GM23248 (cell line): ENCODE results near the gene ABCC3. TPM values are rescaled to one million over a fixed set of nuclear protein-coding genes. Genes with fewer than 3 reads are reported as not detected.

Experiments used
- DNase-seq: peaks from one replicate; pipeline ENCODE4 v3.0.0-alpha.2; 2015
- H2AFZ ChIP-seq: fragments of 200-600 bp; sonication (generic); 2 replicates; pipeline ENCODE4 v1.6.1; 2016; ENCODE audit warnings: antibody characterized with exemption
- H3F3A ChIP-seq: fragments of 200-600 bp; sonication (generic); 2 replicates; pipeline ENCODE4 v1.6.1; 2016; ENCODE audit warnings: mild to moderate bottlenecking, antibody characterized with exemption, mixed run types; ENCODE audit not compliant: insufficient read depth
- H3K27ac ChIP-seq: fragments of 200-600 bp; sonication (generic); 2 replicates; pipeline ENCODE4 v1.5.1; 2016; ENCODE audit warnings: mild to moderate bottlenecking
- H3K27me3 ChIP-seq: fragments of 200-600 bp; sonication (generic); replicated peaks from 2 replicates; pipeline ENCODE4 v1.6.1; 2016; ENCODE audit warnings: mild to moderate bottlenecking; ENCODE audit not compliant: insufficient read depth
- H3K36me3 ChIP-seq: fragments of 200-600 bp; sonication (generic); 2 replicates; pipeline ENCODE4 v1.6.1; 2016; ENCODE audit warnings: low read depth, mild to moderate bottlenecking
- H3K4me1 ChIP-seq: fragments of 200-600 bp; sonication (generic); 2 replicates; pipeline ENCODE4 v1.6.1; 2016; ENCODE audit warnings: mild to moderate bottlenecking; ENCODE audit not compliant: insufficient read depth
- H3K4me2 ChIP-seq: fragments of 200-600 bp; sonication (generic); one replicate; pipeline ENCODE4 v1.6.1; 2016; ENCODE audit warnings: mild to moderate bottlenecking; ENCODE audit not compliant: unreplicated experiment
- H3K4me3 ChIP-seq: fragments of 200-600 bp; sonication (generic); 2 replicates; pipeline ENCODE4 v1.5.1; 2016; ENCODE audit warnings: mild to moderate bottlenecking
- H3K79me2 ChIP-seq: fragments of 200-600 bp; sonication (generic); 2 replicates; pipeline ENCODE4 v1.6.1; 2016; ENCODE audit warnings: mild to moderate bottlenecking; ENCODE audit not compliant: insufficient read depth
- H3K9ac ChIP-seq: fragments of 200-600 bp; sonication (generic); 2 replicates; pipeline ENCODE4 v1.6.1; 2016; ENCODE audit warnings: mild to moderate bottlenecking
- H3K9me2 ChIP-seq: fragments of 200-600 bp; sonication (generic); 2 replicates; pipeline ENCODE4 v1.6.1; 2016; ENCODE audit warnings: mixed run types, mild to moderate bottlenecking, moderate library complexity; ENCODE audit not compliant: insufficient read depth
- H3K9me3 ChIP-seq: fragments of 200-600 bp; sonication (generic); one replicate; pipeline ENCODE4 v1.6.1; 2017; ENCODE audit warnings: low read depth
- H4K20me1 ChIP-seq: fragments of 200-600 bp; sonication (generic); 2 replicates; pipeline ENCODE4 v1.6.0; 2016; ENCODE audit not compliant: insufficient read depth
- EZH2 ChIP-seq: fragments of 200-600 bp; sonication (generic); IDR thresholded peaks from 2 replicates; pipeline ENCODE4 v1.6.1; 2018; ENCODE audit warnings: antibody characterized with exemption, mild to moderate bottlenecking; ENCODE audit not compliant: insufficient read depth, poor library complexity, severe bottlenecking
- EZH2phosphoT487 ChIP-seq: fragments of 200-600 bp; sonication (generic); IDR thresholded peaks from 2 replicates; pipeline ENCODE4 v1.6.1; 2018; ENCODE audit warnings: antibody characterized with exemption, moderate library complexity, mild to moderate bottlenecking, low read depth; ENCODE audit not compliant: insufficient read depth
- WGBS, 2 experiments: methylation state at CpG; one replicate each; pipeline ENCODE4 v1.1.6; 2015 to 2017; ENCODE audit warnings: low lambda C conversion rate in 2 of 2, low coverage in 1 of 2; ENCODE audit errors: missing lambda C conversion rate in 2 of 2; 5-methylcytosine and 5-hydroxymethylcytosine counted together
- in situ Hi-C: fragments of 300-500 bp; cut with MboI; formaldehyde crosslinking; loops from 2 replicates; pipeline ENCODE4 v1.15.0; 2020
- polyA plus RNA-seq: library from polyadenylated mRNA; unstranded; fragments of >200 nt; fragmentation: Nextera tagmentation; extraction: Ambion mirVana; gene quantifications from 2 replicates; pipeline ENCODE4 v1.2.1, GENCODE V29; 2016
- total RNA-seq: library from RNA; depleted of rRNA; stranded (reverse); fragments of >200 nt; shearing (Covaris generic); gene quantifications from 2 replicates; pipeline ENCODE4 v1.2.3, GENCODE V29; 2014

ABCC3 gene
- total and polyA plus RNA-seq, 2 experiments from 2014 or later, result 32.0 to 38.5 TPM

DNA sequence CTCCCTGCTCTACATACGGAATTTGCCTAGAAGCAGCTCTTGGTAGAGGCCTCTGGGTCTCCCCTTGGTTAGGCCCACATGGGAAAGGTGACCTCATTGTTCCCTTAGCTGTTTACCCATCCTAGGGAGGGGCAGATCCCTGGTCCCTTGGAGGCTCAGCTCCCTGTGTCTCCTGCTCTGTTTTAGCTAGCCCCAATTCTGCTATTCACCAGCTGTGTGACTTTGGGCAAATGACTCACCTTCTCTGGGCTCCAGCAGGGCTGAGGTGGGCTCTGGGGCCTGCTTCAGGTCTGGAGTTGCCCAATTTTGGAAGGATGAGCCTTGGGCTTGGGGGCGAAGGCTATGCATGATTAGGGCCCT lies 3.9 kb downstream of the ABCC3 start:
- Histone ChIP-seq H3K9ac (peak overlapping the region; percentile 25), H3K9me2 (no peaks in the 10 kb centered on the region), H2AFZ (no peak overlapping the region), H3K36me3 (no peaks in the 10 kb centered on the region), H3K4me3 (peak overlapping the region; percentile 7; the same call in 1 of the 2 replicates), H3K27me3 (no peaks in the 10 kb centered on the region), H3K79me2 (peaks cover 38% of the 10 kb centered on the region), H3K4me2 (peak overlapping the region; percentile 68), H4K20me1 (no peaks in the 10 kb centered on the region), H3F3A (peaks cover 29% of the 10 kb centered on the region), H3K27ac (peak overlapping the region; percentile 83), H3K9me3 (no peaks in the 10 kb centered on the region), H3K4me1 (peaks cover 37% of the 10 kb centered on the region)
- in situ Hi-C loops, result no loop called here
- TF ChIP-seq EZH2, result no peak
- TF ChIP-seq EZH2phosphoT487, result no peak
- WGBS, 2 experiments, result 0 to 2% methylated on average over 2 of the region's 2 CpGs
- peak; percentile 83 for DNase-seq

DNA sequence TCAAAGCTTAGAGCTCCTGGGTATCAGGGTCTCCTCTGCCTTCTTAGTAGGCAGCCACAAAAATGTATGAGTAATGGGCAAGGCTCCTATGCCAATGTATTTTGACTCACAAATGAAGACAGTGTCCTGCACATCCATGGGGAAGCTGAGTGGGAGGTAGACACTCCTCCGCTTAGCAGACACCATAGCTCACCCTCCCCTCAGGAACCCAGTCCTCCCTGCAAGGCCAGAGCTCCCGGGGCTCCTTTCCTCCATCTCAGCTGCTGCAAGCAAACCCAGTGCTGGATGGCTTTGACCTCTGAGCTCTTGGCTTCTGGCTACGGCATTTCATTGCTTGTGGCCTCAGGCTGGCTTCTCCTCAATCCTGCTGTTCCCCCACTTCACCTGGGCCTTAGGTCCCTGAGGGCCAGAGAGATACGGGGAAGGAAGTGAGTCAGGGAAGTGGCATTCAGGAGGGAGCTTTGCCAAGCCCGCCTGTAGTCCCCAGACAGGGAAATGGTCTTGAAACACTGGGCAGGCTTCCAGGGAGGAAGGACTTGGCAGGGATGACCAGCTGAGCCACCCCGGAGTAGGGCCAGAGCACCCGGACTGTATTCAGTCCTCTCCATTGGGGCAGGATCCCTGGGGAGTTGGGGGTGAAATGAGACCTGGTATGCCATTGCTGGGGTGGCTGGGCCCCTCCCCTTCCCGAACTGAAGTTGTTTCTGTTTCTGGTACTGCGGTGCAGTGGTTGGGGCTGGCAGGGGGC lies 4.5 kb downstream of the ABCC3 start:
- no peak for TF ChIP-seq EZH2phosphoT487
- TF ChIP-seq EZH2, result no peak
- peaks cover 29% of the 10 kb centered on the region for H3F3A ChIP-seq
- no peaks in the 10 kb centered on the region for H3K9me2 ChIP-seq
- 0 to 2% methylated on average over 9 of the region's 9 CpGs for WGBS, 2 experiments
- peak overlapping the region; percentile 48 for H3K4me3 ChIP-seq
- H3K79me2 ChIP-seq, result peaks cover 41% of the 10 kb centered on the region
- no peak overlapping the region for H2AFZ ChIP-seq
- in situ Hi-C loops, result no loop called here
- H3K9ac ChIP-seq, result peak overlapping the region; percentile 32
- no peaks in the 10 kb centered on the region for H3K27me3 ChIP-seq
- peak overlapping the region; percentile 76 for H3K4me2 ChIP-seq
- DNase-seq, result peak; percentile 98
- H4K20me1 ChIP-seq, result no peaks in the 10 kb centered on the region
- peak overlapping the region; percentile 83 for H3K27ac ChIP-seq
- H3K36me3 ChIP-seq, result no peaks in the 10 kb centered on the region
- H3K4me1 ChIP-seq, result peaks cover 37% of the 10 kb centered on the region
- no peaks in the 10 kb centered on the region for H3K9me3 ChIP-seq

DNA sequence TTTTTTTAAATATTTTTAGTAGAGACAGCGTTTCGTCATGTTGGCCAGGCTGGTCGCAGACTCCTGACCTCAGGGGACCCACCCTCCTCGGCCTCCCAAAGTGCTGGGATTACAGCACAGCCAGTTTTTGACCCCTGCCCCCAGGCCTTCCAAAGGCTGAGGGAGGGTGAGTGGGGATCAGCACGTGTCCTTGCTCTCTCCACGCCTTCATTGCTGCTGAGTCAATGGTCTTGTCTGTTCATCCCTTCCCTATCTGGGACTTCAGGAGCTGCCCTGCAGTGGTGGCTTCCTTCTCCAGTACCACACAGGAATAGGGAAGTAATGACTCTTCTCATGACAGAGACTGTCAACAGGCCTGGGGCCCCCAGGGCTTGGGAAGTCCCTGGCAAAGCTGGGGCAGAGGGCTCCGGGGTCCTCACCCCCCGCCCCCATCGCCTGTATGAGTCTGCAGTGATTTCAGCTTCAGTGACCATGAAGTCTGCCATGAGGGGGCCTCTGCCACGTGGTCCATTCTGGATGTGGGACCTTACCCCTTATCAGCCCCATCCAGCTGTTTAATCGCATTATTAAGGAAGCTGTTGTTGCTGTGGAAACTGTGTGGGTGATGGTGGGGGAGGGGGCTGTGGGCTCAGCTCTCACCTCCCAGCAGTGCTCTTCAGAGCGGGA lies 6.1 kb downstream of the ABCC3 start:
- in situ Hi-C loops, result no loop called here
- DNase-seq, result peak; percentile 53
- Histone ChIP-seq H3K79me2 (peaks cover 38% of the 10 kb centered on the region), H3K4me3 (no peak overlapping the region), H3K36me3 (no peaks in the 10 kb centered on the region), H4K20me1 (no peaks in the 10 kb centered on the region), H3K4me2 (peak overlapping the region; percentile 7), H3K27ac (no peak overlapping the region), H3K4me1 (peaks cover 37% of the 10 kb centered on the region), H3K27me3 (no peaks in the 10 kb centered on the region), H3K9me2 (no peaks in the 10 kb centered on the region), H2AFZ (no peak overlapping the region), H3K9ac (no peak overlapping the region), H3F3A (peaks cover 29% of the 10 kb centered on the region), H3K9me3 (no peaks in the 10 kb centered on the region)
- TF ChIP-seq EZH2 (no peak), EZH2phosphoT487 (no peak)
- WGBS, 2 experiments, result 68 to 74% methylated on average over 12 of the region's 12 CpGs

DNA sequence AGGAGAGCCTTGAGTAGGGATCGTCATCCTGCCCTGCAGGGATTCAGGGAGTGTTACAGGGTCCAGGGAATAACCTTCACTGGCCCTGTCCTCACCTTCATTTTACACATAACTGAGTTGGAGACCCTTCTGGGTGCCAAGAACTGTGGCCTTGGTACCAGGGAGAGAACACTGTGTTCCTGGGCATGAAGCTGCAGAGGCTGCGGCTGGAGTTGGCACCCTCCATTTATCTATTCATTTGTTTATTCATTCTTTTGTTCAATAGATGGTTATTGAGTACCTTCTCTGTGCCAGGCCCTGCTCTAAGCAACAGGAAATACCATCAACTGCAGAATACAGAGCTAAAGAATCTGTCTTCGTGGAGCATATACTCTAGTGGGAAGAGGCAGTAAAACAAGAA lies 6.7 kb downstream of the ABCC3 start:
- TF ChIP-seq EZH2 (no peak), EZH2phosphoT487 (no peak)
- Histone ChIP-seq H3K27ac (no peak overlapping the region), H3K4me3 (no peak overlapping the region), H3K9me2 (no peaks in the 10 kb centered on the region), H3K79me2 (peaks cover 37% of the 10 kb centered on the region), H2AFZ (no peak overlapping the region), H3K4me2 (peak overlapping the region; percentile 7), H3K27me3 (no peaks in the 10 kb centered on the region), H3K9ac (no peak overlapping the region), H4K20me1 (no peaks in the 10 kb centered on the region), H3F3A (peaks cover 28% of the 10 kb centered on the region), H3K9me3 (no peaks in the 10 kb centered on the region), H3K36me3 (no peaks in the 10 kb centered on the region), H3K4me1 (peaks cover 37% of the 10 kb centered on the region)
- WGBS, 2 experiments, result 94 to 96% methylated on average over 3 of the region's 3 CpGs
- in situ Hi-C loops, result no loop called here
- no peak for DNase-seq
